Pancreas (tissue), 10 donors: ENCODE results near the gene CGB8. TPM values are rescaled to one million over a fixed set of nuclear protein-coding genes. Genes with fewer than 3 reads are reported as not detected.

Source experiments
- ATAC-seq, 4 donors: fragments of 200-7000 bp; cut with Tn5 transposase; one replicate each; pipeline versions ENCODE4 v1.8.0 to v1.9.1; 2020; ENCODE audit warnings: mild to moderate bottlenecking in 4 of 4, moderate library complexity in 4 of 4
- DNase-seq, 6 donors: peaks; one replicate each; pipeline ENCODE4 v3.0.0-alpha.2; 2020
- FAIRE-seq: peaks from 2 replicates; lab custom pipeline; 2012; peaks lifted over from hg19 to GRCh38; lab: Jason Lieb, UNC
- H3K27ac ChIP-seq, 4 donors: fragments of 200-600 bp; sonication (generic); 1 replicate in 3 of 4; 2 replicates in 1 of 4; pipeline versions ENCODE4 v1.5.0 to v1.8.0; 2020
- H3K27me3 ChIP-seq, 4 donors: fragments of 200-600 bp; one replicate each; pipeline ENCODE4 v1.8.0; 2021
- H3K36me3 ChIP-seq, 3 donors: fragments of 200-600 bp; sonication (generic) in 1 of 3; one replicate each; pipeline versions ENCODE4 v1.5.0 to v1.8.0; 2020 to 2021
- H3K4me1 ChIP-seq, 3 donors: fragments of 200-600 bp; one replicate each; pipeline ENCODE4 v1.8.0; 2021
- H3K4me3 ChIP-seq, 4 donors: fragments of 200-600 bp; sonication (generic) in 2 of 4; one replicate each; pipeline versions ENCODE4 v1.5.0 to v1.8.0; 2020 to 2021
- H3K9me3 ChIP-seq, 4 donors: fragments of 200-600 bp; one replicate each; pipeline ENCODE4 v1.8.0; 2021
- CTCF ChIP-seq, 4 donors: fragments of 200-600 bp; sonication (generic) in 3 of 4; IDR thresholded peaks; one replicate each; pipeline versions ENCODE4 v1.5.0 to v1.8.0; 2021; ENCODE audit warnings: antibody characterized with exemption in 4 of 4
- WGBS, 2 donors: extraction: QIAGEN DNeasy Blood & Tissue Kit; methylation state at CpG; one replicate each; pipeline ENCODE4 v1.1.7; 2013; 5-methylcytosine and 5-hydroxymethylcytosine counted together
- intact Hi-C, 3 donors: fragments of 100-400 bp; cut with DNase I; formaldehyde crosslinking; loops; one replicate each; pipeline versions ENCODE4 v1.11.1 to v1.14.2; 2022
- microRNA-seq, 2 donors: library from miRNA; unstranded; fragments of <30 nt; microRNA quantifications; one replicate each; pipeline versions ENCODE4 to v1.1.0, GENCODE V29; 2019 to 2020
- polyA plus RNA-seq, 2 donors: library from polyadenylated mRNA; stranded (reverse); fragments of 200-250 nt; gene quantifications; one replicate each; pipeline ENCODE4 v1.2.3, GENCODE V29; 2013
- total RNA-seq, 6 donors: library from RNA; stranded (reverse); fragmentation: NEBNext Ultra II Directional in 4 of 6; extraction: Animal tissue kit (Norgen Biotek cat#: 25700) in 4 of 6; gene quantifications; one replicate each; pipeline versions ENCODE4 v1.2.1 to v1.2.4, GENCODE V29; 2021 to 2023
- donor health status: healthy with polysubstance abuse.
- donor health status: DM: no; HTN: no; CAD: no; lungs with moderate emphysema.
- donor health status: DM: no; HTN: no; CAD: no.
- donor health status: control.
- donor health status: control.
- donor health status: Bipolar disorder and iron deficiency.
- donor health status: DM: yes; HTN: yes; CAD: no.
- donor health status: DM: no; HTN: no; CAD: no.
- donor health status: DM: no; HTN: no; CAD: no.
- donor health status: DM: yes; HTN: yes; CAD: no.

CGB8 gene
- total and polyA plus RNA-seq, 8 donors: not detected

GRCh38 chr19:48999481-49000325, 49.2 kb downstream of the CGB8 start:
- peak; percentile 53 to 83 (median 78) for ATAC-seq
- intact Hi-C loops: no loop called here
- H3K4me3 ChIP-seq: no peak overlapping the region
- FAIRE-seq: no peak
- H3K4me1 ChIP-seq: peaks cover 0 to 2% (median under 1%) of the 10 kb centered on the region in 3 donors
- no peaks in the 10 kb centered on the region for H3K9me3 ChIP-seq
- H3K36me3 ChIP-seq: peaks cover 0 to 7% (median 0%) of the 10 kb centered on the region in 3 donors
- H3K27me3 ChIP-seq: no peaks in the 10 kb centered on the region
- peak in 3 of 6 donors; percentile 58 to 76 (median 62) for DNase-seq
- 55 to 58% methylated on average over 16 of the region's 16 CpGs for WGBS, 2 donors
- peak; percentile 17 to 34 (median 30) for TF ChIP-seq CTCF (IDR thresholded peaks at IDR 0.05)
- H3K27ac ChIP-seq: no peak overlapping the region

- Histone ChIP-seq H3K4me3 (no peak overlapping the region), H3K36me3 (no peaks in the 10 kb centered on the region), H3K27ac (no peak overlapping the region), H3K27me3 (no peaks in the 10 kb centered on the region), H3K9me3 (no peaks in the 10 kb centered on the region), H3K4me1 (peaks cover 5 to 8% (median 6%) of the 10 kb centered on the region in 3 donors)
- ATAC-seq (no peak), FAIRE-seq (no peak), DNase-seq (peak in 2 of 6 donors; percentile 42 to 70)
- intact Hi-C loops: no loop called here
- peak in 1 of 4 donors; percentile 23 for TF ChIP-seq CTCF (IDR thresholded peaks at IDR 0.05)
- WGBS, 2 donors: 43 to 54% methylated on average over 5 of the region's 5 CpGs
Measured at GRCh38 chr19:48997972-48998371, 50.9 kb downstream of the CGB8 start.

Small RNA genes within 50 kb of the gene (microRNA-seq; reads per million reads assigned to microRNA genes)
- gene MIR6798: 0 reads per million in 2 donors

Other genes starting within 250 kb of the CGB8 start
- gene BCAT2, start 238.1 kb downstream of the CGB8 start, total RNA-seq: 10 to 100 TPM; 26.6 to 53.8 (median 36.3) TPM
- 10 to 100 TPM; 59.7 to 91.8 TPM for gene BCAT2, start 238.1 kb downstream of the CGB8 start, polyA plus RNA-seq
- 1 to 10 TPM in 4 of 6 donors, under 1 TPM in 2; 0.69 to 4.0 (median 1.7) TPM for gene HSD17B14, start 212.6 kb downstream of the CGB8 start, total RNA-seq
- gene HSD17B14, start 212.6 kb downstream of the CGB8 start, polyA plus RNA-seq: 10 to 100 TPM in 1 of 2 donors, 1 to 10 TPM in 1; 8.5 to 25.4 TPM
- 10 to 100 TPM in 2 of 6 donors, 1 to 10 TPM in 4; 5.9 to 19.7 (median 8.7) TPM for gene PLEKHA4, start 180.5 kb downstream of the CGB8 start, total RNA-seq
- 10 to 100 TPM; 18.2 to 28.3 TPM for gene PLEKHA4, start 180.5 kb downstream of the CGB8 start, polyA plus RNA-seq
- 10 to 100 TPM in 5 of 6 donors, 1 to 10 TPM in 1; 8.1 to 20.6 (median 12.4) TPM for gene PPP1R15A, start 176.7 kb downstream of the CGB8 start, total RNA-seq
- 10 to 100 TPM; 28.2 to 53.2 TPM for gene PPP1R15A, start 176.7 kb downstream of the CGB8 start, polyA plus RNA-seq
- under 1 TPM in 1 of 6 donors, not detected in 5; 0.35 TPM for gene TULP2, start 150.4 kb downstream of the CGB8 start, total RNA-seq
- not detected for gene TULP2, start 150.4 kb downstream of the CGB8 start, polyA plus RNA-seq
- 100 to 1,000 TPM in 2 of 6 donors, 10 to 100 TPM in 4; 60.9 to 136 (median 79.8) TPM for gene NUCB1, start 148.8 kb downstream of the CGB8 start, total RNA-seq
- 100 to 1,000 TPM; 103 to 118 TPM for gene NUCB1, start 148.8 kb downstream of the CGB8 start, polyA plus RNA-seq
- under 1 TPM in 1 of 6 donors, not detected in 5; 0.28 TPM for gene DHDH, start 115.4 kb downstream of the CGB8 start, total RNA-seq
- gene DHDH, start 115.4 kb downstream of the CGB8 start, polyA plus RNA-seq: 1 to 10 TPM in 1 of 2 donors, under 1 TPM in 1; 0.30 to 1.0 TPM
- gene BAX, start 94.2 kb downstream of the CGB8 start, total RNA-seq: 10 to 100 TPM; 20.3 to 41.5 (median 28.0) TPM
- gene BAX, start 94.2 kb downstream of the CGB8 start, polyA plus RNA-seq: 10 to 100 TPM; 43.5 to 48.1 TPM
- gene FTL, start 83.8 kb downstream of the CGB8 start, total RNA-seq: 1,000 to 10,000 TPM in 1 of 6 donors, 100 to 1,000 TPM in 5; 394 to 1,427 (median 690) TPM
- gene FTL, start 83.8 kb downstream of the CGB8 start, polyA plus RNA-seq: 1,000 to 10,000 TPM; 1,427 to 1,473 TPM
- 10 to 100 TPM in 4 of 6 donors, 1 to 10 TPM in 2; 7.3 to 14.6 (median 12.2) TPM for gene GYS1, start 55.8 kb downstream of the CGB8 start, total RNA-seq
- gene GYS1, start 55.8 kb downstream of the CGB8 start, polyA plus RNA-seq: 10 to 100 TPM; 14.5 to 18.2 TPM
- 10 to 100 TPM; 17.0 to 38.0 (median 29.1) TPM for gene RUVBL2, start 55.2 kb downstream of the CGB8 start, total RNA-seq
- gene RUVBL2, start 55.2 kb downstream of the CGB8 start, polyA plus RNA-seq: 10 to 100 TPM; 43.9 to 44.9 TPM
- gene LHB, start 32.0 kb downstream of the CGB8 start, total RNA-seq: 1 to 10 TPM in 5 of 6 donors, under 1 TPM in 1; 0.98 to 6.6 (median 3.5) TPM
- gene LHB, start 32.0 kb downstream of the CGB8 start, polyA plus RNA-seq: 10 to 100 TPM; 30.1 to 54.4 TPM
- gene CGB3, start 24.8 kb downstream of the CGB8 start, total RNA-seq: not detected
- not detected for gene CGB3, start 24.8 kb downstream of the CGB8 start, polyA plus RNA-seq
- not detected for gene CGB2, start 17.2 kb downstream of the CGB8 start, total RNA-seq
- gene CGB2, start 17.2 kb downstream of the CGB8 start, polyA plus RNA-seq: not detected
- gene CGB1, start 12.2 kb downstream of the CGB8 start, total RNA-seq: not detected
- not detected for gene CGB1, start 12.2 kb downstream of the CGB8 start, polyA plus RNA-seq
- gene CGB5, start 5.3 kb downstream of the CGB8 start, total RNA-seq: not detected
- not detected for gene CGB5, start 5.3 kb downstream of the CGB8 start, polyA plus RNA-seq
- gene CGB7, start 8.6 kb upstream of the CGB8 start, total RNA-seq: not detected
- under 1 TPM in 1 of 2 donors, not detected in 1; 0.38 TPM for gene CGB7, start 8.6 kb upstream of the CGB8 start, polyA plus RNA-seq
- not detected for gene NTF4, start 15.7 kb upstream of the CGB8 start, total RNA-seq
- gene NTF4, start 15.7 kb upstream of the CGB8 start, polyA plus RNA-seq: under 1 TPM in 1 of 2 donors, not detected in 1; 0.09 TPM
- not detected for gene KCNA7, start 23.6 kb upstream of the CGB8 start, total RNA-seq
- not detected for gene KCNA7, start 23.6 kb upstream of the CGB8 start, polyA plus RNA-seq
- gene SNRNP70, start 36.3 kb upstream of the CGB8 start, total RNA-seq: 100 to 1,000 TPM in 5 of 6 donors, 10 to 100 TPM in 1; 87.9 to 205 (median 136) TPM
- 100 to 1,000 TPM; 799 to 883 TPM for gene SNRNP70, start 36.3 kb upstream of the CGB8 start, polyA plus RNA-seq
- 1 to 10 TPM; 4.7 to 6.5 (median 4.9) TPM for gene LIN7B, start 65.3 kb upstream of the CGB8 start, total RNA-seq
- gene LIN7B, start 65.3 kb upstream of the CGB8 start, polyA plus RNA-seq: 10 to 100 TPM; 19.1 to 20.7 TPM
- 1 to 10 TPM; 1.4 to 2.1 (median 1.6) TPM for gene C19orf73, start 70.0 kb upstream of the CGB8 start, total RNA-seq
- gene C19orf73, start 70.0 kb upstream of the CGB8 start, polyA plus RNA-seq: 1 to 10 TPM; 4.9 to 9.8 TPM
- gene PPFIA3, start 70.4 kb upstream of the CGB8 start, total RNA-seq: 1 to 10 TPM; 4.1 to 8.0 (median 6.0) TPM
- gene PPFIA3, start 70.4 kb upstream of the CGB8 start, polyA plus RNA-seq: 10 to 100 TPM; 27.4 to 39.7 TPM
- gene HRC, start 106.3 kb upstream of the CGB8 start, total RNA-seq: under 1 TPM in 5 of 6 donors, not detected in 1; 0.09 to 0.79 (median 0.25) TPM
- under 1 TPM; 0.53 to 0.61 TPM for gene HRC, start 106.3 kb upstream of the CGB8 start, polyA plus RNA-seq
- gene TRPM4, start 108.7 kb upstream of the CGB8 start, total RNA-seq: 10 to 100 TPM; 11.8 to 29.7 (median 15.2) TPM
- 10 to 100 TPM; 19.2 to 47.1 TPM for gene TRPM4, start 108.7 kb upstream of the CGB8 start, polyA plus RNA-seq